ENCODE measurements around the gene SCARB1. TPM values are rescaled to one million over a fixed set of nuclear protein-coding genes. Genes with fewer than 3 reads are reported as not detected.

The SCARB1 gene
- total RNA-seq, 1 donor from 2014 or later, result 8.7 TPM

DNA sequence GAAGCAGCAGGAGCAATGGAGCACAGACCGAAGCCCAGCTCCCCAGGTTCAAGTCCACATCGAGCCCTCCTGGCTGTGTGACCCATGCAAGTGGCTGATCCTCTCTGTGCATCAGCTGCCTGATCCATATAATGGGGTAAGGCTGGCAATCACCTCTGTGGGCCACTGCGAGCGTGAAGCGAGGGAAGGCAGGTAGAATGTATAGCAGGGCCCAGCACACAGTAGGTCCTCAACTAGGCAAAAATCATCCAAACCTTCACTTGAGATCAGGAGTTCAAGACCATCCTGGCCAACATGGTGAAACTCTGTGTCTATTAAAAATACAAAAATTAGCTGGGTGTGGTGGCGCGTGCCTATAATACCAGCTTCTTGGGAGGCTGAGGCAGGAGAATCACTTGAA lies 102.6 kb downstream of the SCARB1 start:
- no peak for DNase-seq (ENCODE audit: low spot score)

DNA sequence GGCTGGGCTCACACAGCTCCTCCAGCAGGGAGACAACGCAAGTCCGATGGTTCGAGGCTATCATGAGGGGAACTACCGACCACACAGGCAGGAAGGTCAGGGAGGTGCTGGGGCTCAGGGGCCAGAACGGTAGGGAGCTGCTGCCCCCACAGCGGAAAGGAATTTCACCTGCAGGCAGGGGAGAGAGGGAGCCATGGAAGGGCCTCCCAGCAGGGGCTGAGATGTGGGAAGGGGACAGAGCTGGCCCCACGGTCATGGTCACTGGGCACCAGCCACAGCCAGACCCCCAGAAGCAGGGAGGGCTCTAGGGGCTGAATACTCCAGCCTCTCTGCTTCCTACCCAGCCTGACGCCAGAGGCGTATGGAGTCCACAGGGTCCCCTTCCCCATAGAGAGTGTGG lies 103.1 kb downstream of the SCARB1 start:
- no peak for DNase-seq (ENCODE audit: low spot score)

DNA sequence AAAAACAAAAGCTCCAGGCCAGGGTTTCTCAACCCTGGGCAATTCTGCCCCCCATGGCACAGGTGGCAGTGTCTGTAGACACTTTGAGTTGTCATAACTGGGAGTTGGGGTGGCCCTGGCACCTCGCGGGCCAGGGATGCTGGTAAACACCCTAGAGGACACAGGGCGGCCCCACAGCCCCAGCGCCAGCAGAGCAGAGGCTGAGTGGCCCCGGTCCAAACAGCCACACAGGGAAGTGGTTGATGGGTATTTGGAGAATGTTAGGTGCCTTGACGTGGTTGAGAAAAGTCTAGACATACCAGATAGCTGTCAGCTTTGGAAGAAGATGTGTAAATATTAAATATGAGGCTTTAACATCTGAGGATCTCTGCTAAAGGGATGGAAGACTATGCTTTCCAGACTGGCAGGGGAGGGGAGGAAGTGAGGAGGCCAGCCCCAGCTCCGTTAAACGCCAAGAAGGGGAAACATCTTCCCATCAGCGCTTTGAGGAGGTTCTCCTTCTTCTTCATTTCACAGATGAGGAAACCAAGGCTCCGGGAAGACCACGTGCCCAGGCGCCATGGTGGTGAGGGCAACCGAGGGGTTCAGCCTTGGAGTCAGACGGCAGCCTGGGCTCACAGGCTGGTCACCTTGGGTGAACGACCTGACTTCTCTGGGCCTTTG lies 103.7 kb downstream of the SCARB1 start:
- DNase-seq (ENCODE audit: low spot score), result no peak

DNA sequence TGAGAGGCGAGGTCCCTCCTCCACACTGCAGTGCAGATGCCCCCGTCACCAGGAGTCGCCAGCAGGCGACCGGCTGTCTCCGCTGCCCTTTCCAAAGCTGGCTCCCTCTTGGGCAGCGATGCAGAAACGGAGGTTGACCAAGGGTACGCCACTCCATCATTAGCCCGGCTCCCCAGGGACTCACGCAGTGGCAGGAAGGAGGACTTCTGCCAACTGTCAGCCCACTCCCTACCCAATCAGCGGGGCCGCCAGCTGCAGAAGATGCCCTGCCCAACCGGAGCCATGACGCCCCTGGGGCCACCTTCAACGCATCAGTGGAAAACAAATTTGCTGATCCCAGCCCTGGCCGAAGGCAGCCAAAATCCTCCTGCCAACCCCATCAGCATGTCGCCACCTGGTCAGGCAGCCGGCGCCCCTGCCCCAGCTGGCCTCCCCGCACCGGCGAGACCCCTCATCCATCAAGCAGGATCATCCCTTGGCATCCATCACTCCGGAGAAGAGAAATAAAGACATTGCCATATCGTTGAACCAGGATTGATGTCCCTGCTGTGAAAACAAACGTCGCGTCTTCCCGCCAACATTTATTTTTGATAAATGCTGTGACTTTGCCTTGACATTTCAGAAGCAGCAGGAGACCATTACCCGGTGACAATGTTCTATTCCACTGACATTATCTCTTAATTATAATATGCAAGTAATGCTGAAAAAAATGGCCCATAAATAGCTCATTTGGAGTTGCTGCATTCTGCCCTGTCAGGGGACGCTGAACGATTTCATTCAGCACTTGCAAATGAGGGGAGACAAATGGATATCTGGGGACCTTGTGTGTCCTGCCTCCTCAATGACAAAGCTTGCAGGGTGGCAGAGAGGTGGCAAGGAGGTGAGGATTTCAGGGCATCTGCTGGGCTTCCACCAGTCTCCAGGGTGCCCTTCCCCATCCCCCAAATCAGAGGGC lies 105.1 kb downstream of the SCARB1 start:
- no peak for DNase-seq (ENCODE audit: low spot score)

DNA sequence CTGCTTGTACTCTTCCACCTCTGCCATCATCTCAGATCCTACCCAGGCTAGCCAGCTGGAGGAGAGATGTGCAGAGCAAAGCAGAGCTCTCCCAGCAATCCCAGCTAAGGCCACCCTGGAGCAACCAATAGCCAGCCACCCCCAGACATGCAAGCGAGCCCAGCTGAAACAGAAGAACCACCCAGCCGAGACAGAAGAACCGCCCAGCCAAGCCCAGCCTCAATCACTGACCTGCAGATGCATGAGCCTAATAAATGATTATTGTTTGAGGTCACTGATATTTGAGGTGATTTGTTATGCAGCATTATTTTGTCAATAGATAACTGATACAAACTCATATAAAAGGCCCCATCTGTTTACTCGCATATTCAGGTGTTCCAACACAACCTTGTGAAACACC lies 106.3 kb downstream of the SCARB1 start:
- no peak for DNase-seq (ENCODE audit: low spot score)

DNA sequence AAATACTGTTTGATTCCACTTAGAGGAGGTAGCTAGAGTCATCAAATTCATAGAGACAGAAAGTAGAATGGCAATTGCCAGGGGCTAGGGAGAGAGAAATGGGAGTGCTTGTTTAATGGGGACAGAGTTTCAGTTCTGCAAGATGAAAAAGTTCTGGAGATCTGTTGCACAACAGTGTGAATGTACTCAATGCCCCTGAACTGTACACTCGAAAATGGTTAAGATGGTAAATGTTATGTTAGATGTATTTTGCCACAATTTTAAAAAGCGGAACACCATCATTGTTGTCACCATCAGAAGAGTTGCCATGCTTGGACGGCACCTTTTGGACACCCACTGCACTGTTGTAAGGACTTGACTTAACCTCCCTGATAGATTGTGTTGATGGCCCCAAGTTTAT lies 106.9 kb downstream of the SCARB1 start:
- DNase-seq (ENCODE audit: low spot score), result no peak

DNA sequence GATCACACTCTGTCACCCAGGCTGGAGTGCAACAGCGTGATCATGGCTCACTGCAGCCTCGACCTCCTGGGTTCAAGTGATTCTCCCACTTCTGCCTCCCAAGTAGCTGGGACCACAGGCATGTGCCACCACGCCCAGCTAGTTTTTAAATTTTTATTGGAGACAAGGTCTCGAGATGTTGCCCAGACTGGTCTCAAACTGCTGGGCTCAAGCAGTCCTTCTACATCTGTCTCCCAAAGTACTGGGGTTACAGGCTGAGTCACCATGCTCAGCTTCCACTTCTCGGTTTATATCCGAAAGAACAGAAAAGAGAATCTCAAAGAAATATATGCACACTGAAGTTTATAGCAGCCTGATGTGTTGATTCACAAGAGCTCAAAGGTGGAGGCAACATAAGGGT lies 107.5 kb downstream of the SCARB1 start:
- no peak for DNase-seq (ENCODE audit: low spot score)

DNA sequence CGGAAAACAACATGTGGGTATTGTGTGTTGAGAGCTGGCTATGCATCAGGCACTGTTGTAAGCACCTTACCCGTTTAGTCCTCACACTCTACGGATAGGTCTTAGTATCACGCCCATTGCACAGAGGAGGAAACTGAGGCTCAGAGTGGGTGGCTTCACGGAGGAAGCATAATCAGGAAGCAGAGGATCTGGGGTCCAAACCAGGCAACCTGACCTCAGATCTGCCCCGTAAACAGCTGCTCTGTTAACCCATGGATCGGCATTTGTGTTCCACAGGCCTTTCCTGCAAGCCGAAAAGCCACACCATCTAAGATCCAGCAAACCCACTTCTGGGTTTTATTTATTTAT lies 107.9 kb downstream of the SCARB1 start:
- no peak for DNase-seq (ENCODE audit: low spot score)

DNA sequence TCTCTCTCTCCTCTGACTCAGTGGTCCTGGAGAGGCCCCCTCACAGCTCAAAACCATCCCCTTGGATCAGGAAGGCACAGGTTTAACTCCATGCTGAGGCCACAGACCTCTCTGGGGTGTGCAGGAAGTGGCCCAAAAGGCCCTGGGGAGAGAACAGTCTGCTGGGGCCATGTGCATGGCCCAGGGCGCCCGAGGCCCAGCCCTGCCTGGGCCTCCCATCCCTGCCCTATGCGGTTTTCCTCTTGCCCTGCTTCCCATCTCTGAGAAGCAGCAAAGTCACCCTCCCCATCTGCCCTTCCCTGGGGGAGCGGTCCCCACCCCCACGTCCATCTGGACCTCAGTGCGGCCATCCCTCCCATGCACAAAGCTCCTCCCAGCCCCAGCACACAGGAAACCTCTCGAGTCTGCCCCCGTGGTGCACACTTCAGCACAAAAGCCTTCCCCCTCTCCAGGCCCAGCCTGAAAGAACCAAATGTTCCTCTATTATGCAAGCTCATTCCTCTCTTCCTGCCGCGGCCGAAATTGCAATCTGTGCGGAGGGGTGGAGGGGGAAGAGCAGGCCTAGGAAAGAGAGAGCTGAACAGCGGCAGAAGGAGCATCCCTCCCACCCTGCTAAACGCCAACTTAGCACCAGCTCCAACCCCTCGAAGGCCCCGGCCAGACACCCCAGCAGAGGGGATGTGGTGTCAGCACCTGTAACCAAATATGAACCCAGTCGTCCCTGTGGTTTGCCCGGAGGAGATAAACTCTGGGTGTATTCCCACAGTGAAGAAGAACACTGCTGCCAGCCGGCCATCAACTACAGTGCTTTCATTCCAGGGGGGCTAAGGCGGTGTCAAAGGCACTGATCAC lies 108.5 kb downstream of the SCARB1 start:
- DNase-seq (ENCODE audit: low spot score), result peak; percentile 93

DNA sequence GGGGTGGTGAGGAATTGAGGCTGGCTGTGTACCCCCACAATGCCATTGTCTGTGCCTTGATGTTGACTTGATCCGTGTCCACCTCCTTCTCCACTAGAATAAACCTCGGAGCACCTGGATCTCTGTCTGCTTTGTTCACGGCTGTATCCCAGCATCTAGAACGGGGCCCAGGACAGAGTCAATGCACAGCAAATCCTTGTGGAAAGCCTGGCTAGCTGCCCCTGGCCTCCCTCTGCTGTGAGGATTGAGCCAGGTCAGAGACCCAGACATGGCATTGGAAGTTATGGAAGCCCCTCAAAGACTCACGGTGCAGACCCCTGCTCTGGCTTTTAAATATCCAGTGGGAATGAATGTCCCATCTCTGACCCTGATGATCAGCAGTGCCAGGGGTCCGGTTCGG lies 109.2 kb downstream of the SCARB1 start:
- DNase-seq (ENCODE audit: low spot score), result no peak

DNA sequence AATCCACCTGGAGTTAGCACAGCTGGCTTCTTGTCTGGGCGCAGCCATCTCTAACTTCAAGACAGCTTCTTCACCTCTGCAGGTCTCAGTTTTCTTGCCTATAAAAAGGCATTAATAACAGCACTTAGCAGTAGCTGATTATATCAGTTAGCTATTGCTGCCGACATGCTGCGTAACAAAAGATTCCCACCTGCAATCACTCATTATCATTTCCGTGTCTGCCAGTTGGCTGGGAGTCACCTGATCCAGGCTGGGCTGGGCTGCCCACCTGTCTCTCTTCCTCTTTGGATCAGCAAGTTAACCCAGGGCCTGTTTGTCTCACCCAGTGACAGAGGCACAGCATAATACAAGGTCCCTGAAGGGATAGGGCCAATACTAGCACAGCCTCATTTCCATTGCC lies 109.7 kb downstream of the SCARB1 start:
- DNase-seq (ENCODE audit: low spot score), result no peak

DNA sequence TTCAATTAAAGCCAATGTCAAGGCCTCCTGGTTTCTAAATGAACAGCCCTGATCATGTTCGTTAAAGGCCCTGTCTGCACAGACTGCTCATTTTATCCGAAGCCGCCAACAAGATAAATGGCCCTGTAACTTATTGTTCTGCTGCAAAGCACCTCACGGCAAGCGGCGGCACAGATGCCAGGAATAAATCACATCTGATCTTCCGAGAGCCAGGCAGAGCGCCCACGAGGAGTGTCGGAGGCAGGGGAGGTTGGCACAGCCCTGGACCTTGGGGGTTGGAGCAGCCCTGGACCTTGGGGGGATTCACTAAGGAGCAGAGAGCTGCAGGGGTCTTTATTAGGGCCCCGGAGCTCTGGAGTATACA lies 110.5 kb downstream of the SCARB1 start:
- DNase-seq (ENCODE audit: low spot score), result no peak

DNA sequence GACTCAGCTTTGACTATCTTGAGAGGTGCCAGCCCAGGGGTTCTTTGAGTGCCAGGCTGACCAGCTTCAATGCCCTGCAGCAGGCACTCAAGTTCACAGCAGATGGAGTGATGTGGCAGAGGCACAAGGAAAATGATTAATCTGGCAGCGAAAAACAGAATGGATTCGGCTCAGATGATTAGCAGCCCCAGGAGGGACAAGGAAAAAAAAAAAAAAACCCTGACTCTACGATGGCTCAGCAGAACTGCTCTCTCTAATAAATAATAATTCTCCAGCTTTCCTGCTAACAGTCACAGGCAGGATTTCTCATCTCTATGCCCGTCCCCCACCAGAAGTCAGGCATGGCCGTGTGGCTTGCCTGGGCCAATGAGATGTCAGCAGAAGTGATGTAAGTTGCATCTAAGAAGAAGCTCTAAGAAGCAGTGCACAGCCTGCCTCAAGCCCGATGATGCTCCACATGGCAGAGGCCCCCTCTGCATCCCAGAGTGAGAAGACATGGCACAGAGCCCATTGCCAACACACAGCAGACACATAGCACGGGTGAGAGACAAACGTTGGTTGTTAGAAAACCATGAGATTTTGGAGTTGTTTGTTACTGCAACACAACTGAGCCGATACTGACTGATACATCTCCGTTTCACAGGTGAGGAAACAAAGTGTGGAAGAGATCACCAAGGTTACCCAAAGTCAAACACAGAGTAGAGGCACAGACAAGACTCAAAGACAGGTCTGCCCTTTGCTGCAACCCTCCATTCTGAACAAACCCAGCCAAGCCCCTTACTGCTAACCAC lies 111.0 kb downstream of the SCARB1 start:
- no peak for DNase-seq (ENCODE audit: low spot score)

DNA sequence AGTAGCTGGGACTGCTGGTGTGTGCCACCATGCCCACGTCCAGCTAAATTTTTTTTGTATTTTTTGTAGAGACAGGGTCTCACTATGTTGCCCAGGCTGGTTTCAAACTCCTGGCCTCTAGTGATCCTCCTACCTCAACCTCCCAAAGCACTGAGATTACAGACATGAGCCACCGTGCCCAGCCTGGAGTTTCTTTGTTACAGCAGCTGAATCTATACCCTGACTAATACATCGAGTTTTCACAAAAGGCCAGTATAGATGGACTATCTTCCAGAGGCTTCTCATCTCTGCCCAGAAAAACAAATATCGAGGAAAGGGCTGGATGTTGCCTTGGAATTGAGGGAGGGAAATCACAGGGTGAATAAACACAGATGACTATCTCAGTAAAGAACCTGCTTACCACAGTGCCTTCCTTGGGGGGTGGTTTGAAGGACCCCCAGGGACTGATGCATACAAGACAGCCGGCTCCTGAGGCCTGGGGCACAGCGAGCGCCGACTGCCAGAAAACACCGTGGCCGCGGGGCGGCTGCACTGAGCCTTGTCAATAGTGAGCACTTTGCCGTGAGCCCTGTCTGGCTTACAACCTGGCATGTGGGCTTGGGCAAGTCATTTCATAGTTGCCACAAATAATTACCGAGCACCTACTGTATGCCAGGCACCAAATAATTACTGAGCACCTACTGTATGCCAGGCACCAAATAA lies 111.9 kb downstream of the SCARB1 start:
- no peak for DNase-seq (ENCODE audit: low spot score)

DNA sequence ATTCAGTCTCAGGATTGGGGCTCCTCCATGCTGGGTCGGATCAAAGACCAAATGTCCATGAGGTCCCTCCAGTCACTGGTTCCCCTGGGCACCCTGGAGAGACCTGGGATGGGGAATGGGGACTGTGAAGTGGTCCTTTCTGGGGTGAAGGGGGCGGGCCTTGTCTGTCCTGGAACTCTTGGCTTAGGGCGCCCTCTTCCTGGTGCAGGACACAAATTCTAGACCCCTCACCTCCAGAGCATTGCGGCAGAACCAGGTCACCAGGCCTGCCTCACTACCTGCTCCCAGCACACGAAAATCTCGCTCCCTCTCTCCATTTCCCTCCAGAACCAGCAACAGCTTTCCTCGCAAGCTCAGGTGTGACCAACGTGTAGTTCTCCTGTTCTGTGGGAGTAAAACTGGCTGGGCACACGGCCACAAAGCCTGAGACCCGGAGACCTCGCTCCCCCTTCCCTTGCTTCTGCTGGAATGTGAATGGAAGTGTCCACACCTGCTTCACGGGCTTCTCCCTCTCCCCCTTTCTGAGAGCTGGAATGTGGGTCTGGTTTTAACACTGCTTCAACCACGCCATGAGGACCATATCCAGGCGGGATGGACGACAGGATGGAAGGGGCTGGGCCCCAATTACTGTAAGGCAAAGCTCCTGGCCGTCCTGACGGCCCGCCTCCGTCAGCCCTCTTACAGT lies 112.7 kb downstream of the SCARB1 start:
- DNase-seq (ENCODE audit: low spot score), result no peak

DNA sequence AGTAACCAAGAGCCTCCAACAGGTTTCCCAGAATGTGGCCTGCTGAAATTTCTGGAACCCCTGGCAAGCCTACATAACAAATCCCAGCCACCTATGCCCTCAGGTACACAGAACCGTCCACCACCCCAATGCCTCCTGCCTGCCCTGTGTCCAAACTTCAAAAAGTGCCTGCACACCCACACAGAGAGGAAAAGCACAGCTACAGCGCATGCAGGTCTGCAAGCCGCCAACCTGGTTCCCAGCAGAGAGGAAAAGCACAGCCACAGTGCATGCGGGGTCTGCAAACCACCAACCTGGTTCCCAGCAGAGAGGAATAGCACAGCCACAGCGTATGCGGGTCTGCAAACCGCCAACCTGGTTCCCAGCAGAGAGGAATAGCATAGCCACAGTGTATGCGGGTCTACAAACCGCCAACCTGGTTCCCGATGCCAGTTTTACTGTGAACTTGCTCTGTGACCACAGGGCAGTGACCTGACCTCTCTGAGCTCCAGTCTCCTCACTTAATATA lies 113.5 kb downstream of the SCARB1 start:
- no peak for DNase-seq (ENCODE audit: low spot score)

DNA sequence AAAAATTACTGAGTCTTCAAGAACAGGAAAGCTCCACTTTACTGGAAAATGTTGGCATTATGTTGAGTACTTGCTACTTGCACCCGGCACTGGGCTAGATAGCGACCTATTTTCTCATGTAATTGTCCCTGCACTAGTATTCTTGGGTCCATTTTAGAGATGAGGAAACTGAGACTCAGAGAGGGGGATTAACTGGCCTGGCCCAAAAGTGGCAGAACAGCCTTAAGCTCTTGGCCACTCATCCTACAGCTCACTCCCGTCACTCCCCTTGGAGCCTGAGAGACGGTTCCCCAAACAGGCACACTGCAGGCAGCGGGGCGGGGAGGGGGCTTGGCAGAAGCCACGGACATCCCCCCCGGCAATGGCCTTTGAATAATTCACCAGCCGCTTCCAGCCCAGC lies 113.9 kb downstream of the SCARB1 start:
- no peak for DNase-seq (ENCODE audit: low spot score)

DNA sequence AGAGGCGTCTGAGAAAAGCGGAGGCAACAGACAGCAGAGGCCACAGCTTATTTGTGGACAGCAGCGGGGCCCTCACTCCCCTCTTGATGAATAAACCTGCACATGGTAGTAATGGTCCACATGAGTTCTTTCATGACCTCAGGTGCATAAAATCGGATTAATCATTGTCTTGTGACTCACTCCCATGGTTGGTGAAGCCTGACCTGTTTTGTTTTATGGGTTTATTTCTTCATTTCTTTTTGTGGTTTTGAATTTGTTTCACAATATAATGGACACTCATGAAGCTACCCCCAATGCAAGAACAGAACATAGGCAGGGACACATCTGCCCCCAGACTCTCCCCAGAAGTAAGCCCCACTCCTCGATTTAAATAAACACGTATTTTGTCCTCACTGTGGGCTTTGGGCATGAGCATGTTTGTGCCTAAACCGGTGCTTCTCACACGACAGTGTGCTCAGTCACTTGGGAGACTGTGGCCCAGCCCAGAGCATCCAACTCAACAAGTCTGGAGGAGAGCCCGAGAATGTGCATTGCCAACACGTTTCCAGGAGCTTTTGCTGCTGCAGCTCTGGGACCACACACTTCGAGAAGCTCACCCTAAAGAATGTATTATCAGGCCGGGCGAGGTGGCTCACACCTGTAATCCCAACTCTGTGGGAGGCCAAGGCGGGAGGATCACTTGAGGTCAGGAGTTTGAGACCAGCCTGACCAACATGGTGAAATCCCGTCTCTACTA lies 116.1 kb downstream of the SCARB1 start:
- DNase-seq (ENCODE audit: low spot score), result no peak

DNA sequence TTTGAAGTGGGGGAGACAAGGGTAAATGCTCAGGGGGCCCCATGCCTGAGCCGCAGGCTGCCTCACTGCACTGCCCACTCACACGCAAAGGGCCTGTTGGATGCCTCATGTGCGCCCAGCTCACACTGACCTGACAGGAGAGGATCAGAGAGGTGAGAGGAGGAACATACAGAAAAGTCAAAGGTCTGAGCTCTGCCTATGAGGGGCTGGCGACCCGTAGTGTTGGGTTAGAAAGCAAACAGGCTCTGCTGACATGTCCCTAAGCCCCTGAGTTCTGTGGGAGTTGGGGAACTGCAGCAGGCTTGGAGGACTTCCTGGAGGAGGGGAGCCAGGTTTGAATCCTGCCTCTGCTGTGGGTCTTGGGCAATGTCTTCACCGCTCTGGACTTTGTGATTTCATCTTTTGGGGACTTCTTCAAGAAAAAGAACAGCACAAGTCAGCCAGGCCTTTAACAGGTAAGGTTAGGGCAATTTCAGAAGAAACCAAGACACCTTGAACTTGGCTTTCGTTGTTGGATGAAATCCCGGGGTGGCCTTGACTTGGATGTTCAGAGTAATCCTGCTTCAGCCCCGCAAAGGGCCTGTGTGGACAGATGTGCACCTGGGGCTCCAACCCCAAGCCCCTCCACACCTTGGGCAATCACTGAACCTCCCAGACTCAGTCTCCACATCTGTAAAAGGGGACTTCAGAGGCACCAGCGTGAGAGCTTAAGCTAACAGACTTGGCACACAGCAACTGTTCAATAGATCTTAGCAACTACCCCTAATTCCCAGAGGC lies 116.8 kb downstream of the SCARB1 start:
- no peak for DNase-seq (ENCODE audit: low spot score)
